Cardiac fibroblast (primary cell): Measurements from ENCODE around the gene SPIRE2.
A peak's percentile ranks its signal among the peaks of the same experiment; 100 is the strongest.
"Not testable (repeated sequence)": the region's sequence is repeated elsewhere in the genome, so short reads cannot be mapped to it uniquely, and the experiment has no call there.

ENCODE experiments used
- DNase-seq, 2 donors: peaks; one replicate each; pipeline versions ENCODE4 v3.0.0 to v3.0.0-alpha.2; 2010; ENCODE audit warnings: low read depth in 2 of 2
- H3K4me3 ChIP-seq, 2 donors: replicated peaks in 1 of 2; 1 replicate in 1 of 2; 2 replicates in 1 of 2; pipeline ENCODE4 v1.5.1; 2011; ENCODE audit warnings: low read depth in 2 of 2, low read length in 2 of 2, mild to moderate bottlenecking in 2 of 2, moderate library complexity in 1 of 2
- CTCF ChIP-seq: IDR thresholded peaks from one replicate; pipeline ENCODE4 v1.5.1; 2011; ENCODE audit warnings: low read depth, mild to moderate bottlenecking, low read length, inconsistent platforms

The SPIRE2 gene

GRCh38 chr16:89912627-89913026 lies 84.4 kb downstream of the SPIRE2 start:
- TF ChIP-seq CTCF = no peak
- no peak overlapping the region for H3K4me3 ChIP-seq
- DNase-seq = no peak

GRCh38 chr16:89913408-89914387 lies 85.4 kb downstream of the SPIRE2 start:
- no peak overlapping the region for H3K4me3 ChIP-seq
- no peak for DNase-seq

GRCh38 chr16:89914642-89915285 lies 86.5 kb downstream of the SPIRE2 start:
- H3K4me3 ChIP-seq, DNase-seq: not testable (repeated sequence)

More at GRCh38 chr16:89913408-89914387, 85.4 kb downstream of the SPIRE2 start:
- no peak for TF ChIP-seq CTCF

GRCh38 chr16:89915303-89916232 lies 87.3 kb downstream of the SPIRE2 start:
- H3K4me3 ChIP-seq = no peak overlapping the region
- no peak for TF ChIP-seq CTCF
- no peak for DNase-seq

- TF ChIP-seq CTCF = no peak
- peak; percentile 74 to 96 for DNase-seq
- peak overlapping the region; percentile 36 to 44 for H3K4me3 ChIP-seq
Observed at GRCh38 chr16:89917773-89918452, 89.6 kb downstream of the SPIRE2 start.

- peak; percentile 67 for TF ChIP-seq CTCF
- H3K4me3 ChIP-seq = peak within 1 kb of the TSS; percentile 36 to 44
- DNase-seq = peak; percentile 45 to 66
Observed at GRCh38 chr16:89918453-89919347, 90.4 kb downstream of the SPIRE2 start, which contains the start of gene MC1R. Gene MC1R, plus strand, starts transcription at chr16:89918862. Its CDS starts 397 bp downstream, at chr16:89919259.
